CMK (cell line): ENCODE results near the gene PDE6B.
"Not testable (repeated sequence)": the region's sequence is repeated elsewhere in the genome, so short reads cannot be mapped to it uniquely, and the experiment has no call there.

Experiments used
- DNase-seq: peaks from one replicate; pipeline ENCODE4 v3.0.0-alpha.2; 2010; ENCODE audit warnings: low read depth

PDE6B gene

GRCh38 chr4:622071-622995 lies 3.0 kb upstream of the PDE6B start:
- DNase-seq: no peak

- no peak for DNase-seq
Observed at GRCh38 chr4:622996-623913, 2.1 kb upstream of the PDE6B start.

- DNase-seq: no peak
Observed at GRCh38 chr4:623914-624566, 1.3 kb upstream of the PDE6B start.

- DNase-seq: no peak
Observed at GRCh38 chr4:625631-626161, 323 bp downstream of the PDE6B start.

- no peak for DNase-seq
Observed at GRCh38 chr4:626201-627091, 1.1 kb downstream of the PDE6B start.

- DNase-seq: no peak
Observed at GRCh38 chr4:627347-628125, 2.2 kb downstream of the PDE6B start.

- DNase-seq: no peak
Observed at GRCh38 chr4:628311-628741, 3.0 kb downstream of the PDE6B start.

GRCh38 chr4:628821-629635 lies 3.7 kb downstream of the PDE6B start:
- DNase-seq: no peak

GRCh38 chr4:629636-629914 lies 4.2 kb downstream of the PDE6B start:
- no peak for DNase-seq

- DNase-seq: no peak
Observed at GRCh38 chr4:629915-630641, 4.7 kb downstream of the PDE6B start.

GRCh38 chr4:630656-631055 lies 5.3 kb downstream of the PDE6B start:
- DNase-seq: no peak

- DNase-seq: no peak
Observed at GRCh38 chr4:632196-632790, 6.9 kb downstream of the PDE6B start.

- DNase-seq: no peak
Observed at GRCh38 chr4:632926-633325, 7.6 kb downstream of the PDE6B start.

GRCh38 chr4:633406-633805 lies 8.0 kb downstream of the PDE6B start:
- no peak for DNase-seq

- no peak for DNase-seq
Observed at GRCh38 chr4:633976-634598, 8.7 kb downstream of the PDE6B start.

- no peak for DNase-seq
Observed at GRCh38 chr4:634599-634985, 9.2 kb downstream of the PDE6B start.

- not testable (repeated sequence) for DNase-seq
Observed at GRCh38 chr4:635066-635835, 9.9 kb downstream of the PDE6B start.
